ENCODE results near the gene TSSC4.
A peak's percentile ranks its signal among the peaks of the same experiment; 100 is the strongest.

The TSSC4 gene

DNA sequence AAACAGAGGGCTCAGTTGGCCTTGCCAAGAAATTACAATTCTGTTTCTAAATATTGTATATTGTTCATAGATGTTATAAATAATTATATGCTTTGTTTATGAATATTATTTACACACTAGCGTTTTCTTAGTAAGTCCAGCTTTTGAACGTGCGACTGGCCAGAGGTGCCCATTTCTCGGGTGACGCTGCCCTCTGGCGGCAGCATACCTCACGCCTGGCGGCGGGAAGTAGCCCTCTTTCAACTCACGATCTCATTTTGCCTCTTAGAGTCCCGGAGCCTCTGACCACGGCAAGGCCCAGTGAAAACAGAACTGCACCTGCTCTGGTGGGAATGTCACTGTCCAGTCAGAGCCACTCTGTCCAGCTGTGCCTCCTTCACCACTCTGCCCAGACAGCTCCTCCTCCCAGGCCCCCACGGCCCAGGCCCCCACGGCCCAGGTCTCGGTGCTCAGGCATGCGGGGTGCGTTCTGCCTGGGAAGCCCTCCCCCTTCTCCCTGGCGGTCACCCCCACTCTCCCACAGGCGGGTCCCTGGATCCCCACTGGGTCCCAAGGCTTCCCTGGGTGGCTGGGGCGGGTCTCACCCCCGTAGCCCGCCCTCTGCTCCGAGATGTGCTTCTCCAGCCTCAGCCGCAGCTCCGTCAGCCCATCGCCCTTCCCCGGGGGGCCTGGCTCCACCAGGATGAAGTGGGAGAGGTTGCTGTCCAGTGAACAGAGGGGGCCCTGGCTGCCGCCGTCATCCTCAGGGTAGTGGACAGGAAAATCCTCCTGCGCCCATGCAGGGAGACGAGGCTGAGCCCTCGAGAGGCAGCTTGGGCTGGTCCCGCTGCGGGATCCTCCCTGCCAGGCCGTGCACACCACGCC lies 19.3 kb downstream of the TSSC4 start:
- DNase-seq (ENCODE audit: low read depth): peak; percentile 61

DNA sequence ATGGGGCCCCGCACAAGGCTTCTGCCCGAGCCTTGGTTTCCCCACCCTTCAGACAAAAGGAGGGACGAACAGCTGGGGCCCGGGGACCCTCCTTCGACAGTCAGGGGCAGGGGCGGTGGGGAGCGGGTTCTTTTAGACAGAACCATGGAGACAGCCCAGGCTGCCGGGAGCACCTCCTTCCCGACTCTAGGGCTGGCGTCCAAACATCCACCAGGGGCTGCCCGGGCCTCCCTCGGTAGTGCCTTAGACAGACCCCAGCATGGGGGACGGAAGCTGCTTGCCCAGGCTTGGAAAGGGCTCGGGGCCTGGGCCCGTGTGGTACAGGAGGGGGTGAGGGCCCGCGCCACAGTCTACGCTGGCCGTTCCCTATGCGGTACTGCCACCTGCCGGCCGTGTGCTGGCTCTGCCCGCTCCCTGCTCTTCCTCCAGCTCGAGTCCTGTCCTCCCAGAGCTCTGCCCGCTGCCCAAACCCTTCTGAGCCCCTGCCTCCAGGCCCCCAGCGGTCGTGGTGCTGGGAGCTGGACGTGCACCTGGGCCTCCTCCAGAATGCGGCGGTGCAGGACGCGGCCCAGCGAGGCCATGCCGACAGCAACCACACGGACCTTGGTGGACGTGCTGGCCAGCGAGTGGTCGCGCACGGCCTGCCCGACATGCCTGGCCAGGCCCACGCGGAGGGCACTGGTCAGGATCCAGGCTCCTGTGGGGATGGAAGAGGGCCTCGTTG lies 20.1 kb downstream of the TSSC4 start:
- DNase-seq (ENCODE audit: low read depth): peak; percentile 66

DNA sequence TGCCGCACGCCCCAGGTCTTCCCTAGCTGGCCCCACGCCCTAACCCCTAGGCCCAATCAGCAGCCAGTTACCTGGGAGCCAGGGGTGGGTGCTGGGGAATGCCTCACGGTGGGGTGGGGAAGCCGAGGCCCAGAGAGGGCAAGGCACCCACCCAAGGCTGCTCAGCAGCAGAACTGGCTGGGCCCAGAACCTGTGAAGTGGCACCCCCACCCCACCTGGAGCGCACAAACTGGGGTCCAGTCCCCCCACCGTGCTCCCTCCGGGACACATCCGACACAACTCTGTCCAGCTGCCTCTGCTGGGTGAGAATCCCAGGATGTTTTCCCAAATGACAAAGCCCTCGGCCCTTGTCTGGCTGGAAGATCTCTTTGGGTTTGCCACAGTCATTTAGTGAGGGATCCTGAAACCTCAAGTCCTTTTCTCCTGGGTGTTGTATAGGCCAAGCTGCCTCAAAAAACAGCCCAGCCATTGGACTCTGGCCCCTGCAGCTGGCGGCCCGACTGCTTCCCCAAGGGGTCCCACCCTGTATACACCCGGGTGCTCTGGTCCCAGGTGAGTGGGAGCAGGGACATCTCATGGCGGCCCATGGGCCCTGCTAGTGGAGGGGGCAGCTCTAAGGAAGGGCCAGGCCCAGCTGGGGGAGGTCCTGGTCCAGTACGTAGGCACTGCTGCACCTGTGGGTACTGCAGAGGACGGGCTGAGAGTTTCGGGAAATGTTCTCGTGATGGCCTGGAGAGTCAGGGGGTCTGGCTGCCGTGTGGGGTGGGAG lies 20.9 kb downstream of the TSSC4 start:
- no peak for DNase-seq (ENCODE audit: low read depth)

DNA sequence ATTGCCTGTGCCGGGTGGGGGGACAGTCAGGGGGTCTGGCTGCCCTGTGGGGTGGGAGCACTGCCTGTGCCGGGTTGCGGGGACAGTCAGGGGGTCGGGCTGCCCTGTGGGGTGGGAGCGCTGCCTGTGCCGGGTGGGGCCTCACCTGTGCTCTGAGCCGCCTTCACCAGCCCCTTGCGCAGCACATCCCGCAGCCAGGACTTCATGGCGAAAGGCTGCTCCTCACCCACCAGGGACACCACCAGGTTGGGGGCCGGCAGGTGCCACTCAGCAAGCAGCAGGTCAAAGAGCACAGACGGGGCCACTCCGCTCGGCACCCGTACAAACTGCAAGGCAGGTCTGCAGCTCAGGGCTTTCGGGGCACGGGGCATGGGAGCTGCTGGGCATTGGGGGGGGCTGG lies 21.4 kb downstream of the TSSC4 start:
- no peak for DNase-seq (ENCODE audit: low read depth)

DNA sequence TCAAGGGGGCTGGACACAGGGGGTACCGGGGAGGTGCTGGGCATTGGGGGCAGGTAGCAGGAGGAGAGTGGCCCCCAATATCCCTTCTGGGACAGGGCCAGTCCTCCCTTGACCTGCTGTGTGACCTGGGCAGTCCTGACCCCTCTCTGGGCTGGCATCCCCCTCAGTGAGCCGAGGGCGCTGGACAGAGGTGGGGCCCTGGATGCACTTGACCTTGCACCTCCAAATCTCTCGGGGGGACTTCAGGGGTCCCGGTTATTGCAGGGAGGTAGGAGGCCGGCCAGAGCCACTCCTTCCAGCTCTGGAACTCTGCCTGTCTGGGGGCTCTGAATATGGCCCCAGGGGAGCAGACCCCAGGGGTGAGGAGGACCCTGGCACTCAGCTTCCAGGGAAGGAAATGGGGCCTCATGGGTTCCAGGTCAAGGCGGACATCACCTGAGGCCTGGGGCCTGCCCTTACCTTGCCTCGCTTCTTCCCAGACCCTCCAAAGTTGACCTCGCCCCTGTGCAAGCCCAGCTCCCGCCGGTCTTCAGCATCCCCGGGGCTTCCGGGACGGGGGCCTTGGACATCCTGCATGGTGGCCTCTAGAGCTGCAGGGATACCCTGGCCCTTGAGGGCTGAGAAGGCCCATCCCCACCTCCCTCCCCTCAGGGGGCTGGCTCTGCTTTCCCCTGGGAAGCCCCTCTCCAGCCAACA lies 22.1 kb downstream of the TSSC4 start:
- DNase-seq (ENCODE audit: low read depth): no peak

DNA sequence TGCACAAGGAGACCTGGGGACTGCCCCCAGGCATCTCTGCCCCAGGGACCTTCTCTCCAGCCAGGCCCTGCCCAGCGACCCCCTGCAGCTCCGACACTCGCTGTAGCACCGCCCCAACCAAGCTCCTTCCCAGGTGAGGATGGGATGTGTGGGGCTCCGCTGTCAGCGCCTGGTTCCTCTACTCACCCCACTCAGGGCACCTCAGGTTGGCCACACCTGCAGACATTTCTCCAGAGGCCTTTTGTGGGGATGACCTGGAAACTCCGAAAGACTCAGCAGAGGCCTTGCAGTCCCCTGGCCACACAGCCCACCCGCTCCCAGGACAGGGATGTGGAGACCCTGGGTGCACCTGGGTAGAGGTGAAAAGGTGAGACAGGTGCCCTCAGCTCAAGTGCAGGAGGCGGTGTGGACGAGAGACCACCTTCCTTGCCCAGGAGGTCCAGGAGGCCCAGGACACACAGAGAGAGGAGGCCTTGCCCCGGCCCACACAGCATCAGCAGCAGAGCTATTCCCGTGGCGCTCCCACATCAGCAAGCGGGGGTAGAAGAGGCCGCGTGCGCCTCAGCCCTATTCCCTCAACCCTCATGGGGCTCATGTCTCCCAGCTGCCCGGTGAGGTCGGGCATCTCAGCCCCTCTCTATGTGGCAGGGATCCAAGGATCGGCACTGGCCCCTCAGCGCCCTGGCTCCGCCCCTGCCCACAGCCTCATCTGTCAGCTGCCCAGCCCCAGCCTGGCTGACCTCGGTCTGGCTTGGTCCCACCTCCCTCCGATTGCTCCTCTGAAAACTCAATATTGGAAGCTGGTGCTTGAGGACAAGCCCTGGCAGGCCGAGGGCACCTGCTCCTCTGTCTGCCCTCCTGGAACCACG lies 22.8 kb downstream of the TSSC4 start:
- DNase-seq (ENCODE audit: low read depth): no peak

DNA sequence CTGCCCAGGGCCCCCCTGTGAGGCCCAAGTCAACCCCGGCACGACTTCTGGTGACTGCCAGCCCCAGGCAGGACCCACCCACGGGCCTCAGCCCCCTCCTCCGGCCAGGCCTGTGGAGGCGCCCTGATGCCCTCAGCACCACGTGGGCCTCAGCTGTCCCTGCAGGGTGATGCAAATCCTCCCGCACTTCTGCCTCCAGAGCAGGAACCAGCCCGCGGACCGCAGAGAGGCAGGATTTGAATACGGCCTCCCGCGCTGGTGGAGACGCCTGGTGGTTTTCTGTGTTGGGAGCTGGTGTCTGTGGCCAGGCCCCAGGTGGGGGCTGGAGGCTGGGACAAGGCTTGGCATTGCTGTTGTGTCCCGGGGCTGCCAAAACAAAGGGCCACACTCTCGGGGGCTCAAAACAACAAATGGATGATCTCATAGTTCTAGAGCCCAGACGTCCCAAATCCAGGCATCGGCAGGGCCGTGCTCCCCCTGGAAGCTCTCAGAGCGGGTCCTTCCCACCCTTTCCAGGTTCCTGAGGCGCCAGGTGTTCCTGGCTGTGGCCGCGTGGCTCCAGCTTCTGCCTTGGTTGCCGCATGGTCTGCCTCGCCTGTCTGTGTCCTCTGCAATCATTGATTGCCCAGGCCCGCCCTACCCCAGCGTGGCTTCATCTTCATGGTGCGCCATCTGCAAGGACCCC lies 24.4 kb downstream of the TSSC4 start:
- DNase-seq (ENCODE audit: low read depth): no peak

DNA sequence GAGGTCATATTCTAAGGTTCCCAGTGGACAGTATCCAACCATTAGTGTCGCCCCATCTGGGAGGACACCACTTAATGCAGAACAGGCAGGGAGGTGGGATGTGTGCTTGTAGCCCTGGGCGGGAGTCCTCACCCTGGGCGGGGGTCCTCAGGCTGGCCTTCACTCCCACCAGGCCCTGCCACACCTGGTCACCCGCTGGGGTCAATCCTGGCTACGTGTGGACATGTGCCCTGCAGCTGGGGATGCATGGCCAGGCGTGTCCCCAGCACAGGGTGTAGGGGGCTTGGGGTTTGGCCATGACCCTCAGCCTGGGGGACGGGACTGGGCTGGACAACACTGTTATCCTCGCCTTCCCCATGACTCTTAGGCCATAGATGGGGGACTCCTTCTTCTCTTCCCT lies 25.0 kb downstream of the TSSC4 start:
- DNase-seq (ENCODE audit: low read depth): no peak

DNA sequence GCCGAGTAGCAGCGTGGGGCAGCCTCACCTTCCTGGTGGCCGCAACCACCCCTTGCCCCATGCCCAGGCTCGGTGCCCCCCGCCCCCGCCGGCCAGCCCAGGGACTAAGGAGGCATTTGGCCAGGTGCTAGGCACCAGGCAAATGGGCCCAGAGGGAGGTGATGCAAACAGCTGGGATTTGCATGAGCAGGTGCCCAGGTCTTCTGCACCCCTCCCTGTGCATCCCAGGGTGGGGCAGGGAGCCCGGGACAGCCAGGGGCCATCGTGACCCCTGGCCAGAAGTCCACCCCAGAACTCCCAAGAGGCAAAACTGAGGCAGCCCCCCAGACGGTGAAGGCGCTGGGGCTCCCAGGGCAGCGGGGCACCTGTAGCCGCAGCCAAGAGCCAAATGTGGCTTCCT lies 25.7 kb downstream of the TSSC4 start:
- DNase-seq (ENCODE audit: low read depth): no peak

DNA sequence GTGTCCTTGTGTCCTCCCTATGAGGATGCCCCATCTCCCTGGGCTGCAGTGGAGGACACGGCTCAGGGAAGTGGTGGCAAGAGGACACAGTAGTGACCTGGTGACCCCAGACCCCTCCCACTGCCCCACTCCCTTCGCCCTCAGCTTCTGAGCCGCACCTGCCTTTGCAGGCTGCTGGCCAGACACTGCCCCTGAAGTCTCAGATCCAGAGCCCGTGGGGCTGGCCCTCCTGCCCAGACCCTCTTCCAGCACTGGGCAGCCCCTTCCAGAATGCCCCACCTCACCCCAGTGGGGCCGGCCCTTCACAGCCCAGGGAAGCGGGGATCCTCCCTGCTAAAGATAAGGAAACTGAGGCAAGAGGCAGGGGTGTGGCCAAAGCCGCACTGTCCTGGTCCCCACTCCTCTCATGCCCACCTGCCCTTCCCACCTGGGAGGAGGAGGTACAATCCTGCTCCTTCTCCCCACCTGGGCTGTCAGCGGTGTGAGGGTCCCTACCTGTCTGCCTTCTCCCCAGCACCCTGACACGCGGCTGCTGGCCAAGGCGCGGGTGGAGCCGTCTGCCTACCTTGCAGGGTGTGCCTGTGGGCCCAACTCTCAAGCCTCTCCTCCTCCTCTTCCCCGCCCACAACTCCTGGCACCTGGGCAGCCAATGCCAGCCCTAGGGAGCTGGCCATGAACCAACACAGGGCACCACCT lies 26.4 kb downstream of the TSSC4 start:
- no peak for DNase-seq (ENCODE audit: low read depth)

DNA sequence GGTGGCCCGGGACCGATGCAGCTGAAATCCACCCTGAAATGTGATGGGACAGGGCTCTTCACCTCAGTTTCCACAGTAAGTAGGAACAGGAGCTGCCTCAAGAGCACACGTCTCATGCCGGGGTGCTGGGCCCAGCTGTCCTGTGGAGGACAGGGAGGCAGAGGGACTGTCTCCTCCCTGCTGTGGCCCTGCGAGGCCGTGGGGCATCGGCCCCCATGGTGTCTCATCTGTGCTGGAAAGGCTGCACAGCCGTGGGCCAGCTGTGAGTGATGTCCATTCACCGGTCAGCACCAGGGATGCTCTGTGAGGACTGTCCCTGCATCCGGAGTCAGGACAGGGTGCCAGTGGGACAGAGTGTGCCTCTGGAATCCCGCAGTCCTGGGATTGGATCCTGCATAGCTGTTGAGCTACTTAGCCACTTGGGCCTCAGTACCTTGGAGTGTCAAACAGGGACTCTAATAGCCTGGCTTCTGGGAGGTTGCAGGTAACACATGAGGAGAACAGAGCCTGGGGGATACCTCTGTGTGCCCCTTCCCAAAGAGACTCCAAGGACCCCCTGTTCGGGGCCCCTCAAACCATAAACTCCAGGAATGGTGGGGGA lies 27.3 kb downstream of the TSSC4 start:
- no peak for DNase-seq (ENCODE audit: low read depth)

DNA sequence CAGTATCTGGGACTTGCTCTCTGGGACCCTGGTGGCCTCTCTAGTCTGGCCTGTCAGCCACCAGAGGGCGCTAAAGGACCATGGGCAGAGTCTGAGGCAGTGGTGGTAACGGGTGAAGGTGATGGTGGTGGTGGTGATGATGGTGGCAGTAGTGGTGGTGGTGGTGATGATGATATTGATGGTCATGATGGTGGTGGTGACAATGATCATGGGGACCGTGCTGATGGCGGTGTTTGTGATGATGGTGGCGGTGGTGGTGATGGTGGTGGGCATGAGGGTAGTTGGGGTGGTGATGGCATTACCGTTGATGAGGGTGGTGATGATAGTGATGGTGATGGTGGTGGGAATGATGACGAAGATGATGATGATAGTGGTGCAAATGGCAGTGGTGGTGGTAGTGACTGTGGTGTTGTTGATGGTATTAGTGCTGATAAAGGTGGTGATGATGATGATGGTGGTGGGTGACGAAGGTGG lies 27.8 kb downstream of the TSSC4 start:
- DNase-seq (ENCODE audit: low read depth): peak; percentile 74

DNA sequence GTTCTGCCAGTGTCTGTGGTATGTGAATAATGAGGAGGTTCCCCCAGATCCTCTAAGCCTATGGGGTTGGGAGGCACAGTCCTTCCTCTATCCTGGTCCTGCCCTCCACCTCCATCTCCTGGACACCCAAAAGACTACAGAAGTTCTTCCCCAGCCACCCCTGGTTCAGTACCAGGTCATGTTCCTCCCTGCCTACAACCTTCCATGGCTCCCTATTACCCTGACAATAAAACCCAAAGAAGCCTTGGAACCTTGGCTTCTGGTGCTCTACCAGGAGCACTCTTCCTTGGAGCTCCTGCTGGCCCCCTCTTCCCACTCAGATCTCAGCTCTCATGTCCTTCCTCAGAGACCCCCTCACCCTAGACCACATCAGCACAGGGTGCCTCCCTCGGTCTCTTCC lies 30.8 kb downstream of the TSSC4 start:
- no peak for DNase-seq (ENCODE audit: low read depth)

DNA sequence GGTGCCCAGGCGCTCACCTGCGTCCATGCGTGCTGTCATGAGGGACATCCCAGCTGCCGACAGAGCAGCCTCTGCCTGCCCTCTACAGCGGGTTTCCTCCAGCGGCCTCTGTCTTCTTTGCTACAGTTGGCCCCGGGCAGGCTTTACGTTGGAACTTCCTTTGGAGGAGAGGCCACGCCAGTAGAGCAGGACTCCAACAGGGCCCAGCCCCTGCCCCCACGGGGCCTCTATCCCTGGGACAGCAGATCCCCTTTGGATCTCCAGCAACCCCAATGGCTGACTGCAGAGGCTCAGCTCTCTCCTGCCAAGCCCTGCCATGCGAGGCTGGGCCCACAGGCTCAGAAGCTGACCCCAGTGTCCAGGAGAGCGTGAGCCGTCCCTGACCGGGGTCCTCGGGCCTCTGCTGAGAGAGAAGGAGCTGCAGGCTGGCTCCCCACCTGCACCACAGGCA lies 31.6 kb downstream of the TSSC4 start:
- DNase-seq (ENCODE audit: low read depth): no peak

DNA sequence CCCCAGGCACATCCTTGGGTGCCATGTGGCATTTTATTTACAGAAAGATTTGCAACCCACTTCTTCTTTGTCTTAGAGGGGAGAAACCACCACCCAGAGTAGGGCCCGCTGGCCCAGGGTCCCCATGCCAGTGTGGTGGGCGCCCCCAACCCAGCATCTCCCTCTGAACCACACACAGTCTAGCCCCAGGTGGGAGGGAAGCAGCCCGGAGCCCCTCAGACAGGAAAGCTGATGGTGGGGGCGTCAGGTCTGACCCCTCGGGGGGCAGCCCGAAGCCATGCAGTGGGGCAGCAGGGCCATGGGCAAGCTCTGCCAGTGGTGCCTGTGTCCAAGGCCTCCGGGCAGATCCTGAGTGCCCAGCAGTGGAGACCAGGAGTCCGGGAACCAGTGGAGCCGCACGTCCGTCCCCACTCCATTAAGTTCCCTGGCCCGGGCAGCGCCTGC lies 32.1 kb downstream of the TSSC4 start:
- no peak for DNase-seq (ENCODE audit: low read depth)

DNA sequence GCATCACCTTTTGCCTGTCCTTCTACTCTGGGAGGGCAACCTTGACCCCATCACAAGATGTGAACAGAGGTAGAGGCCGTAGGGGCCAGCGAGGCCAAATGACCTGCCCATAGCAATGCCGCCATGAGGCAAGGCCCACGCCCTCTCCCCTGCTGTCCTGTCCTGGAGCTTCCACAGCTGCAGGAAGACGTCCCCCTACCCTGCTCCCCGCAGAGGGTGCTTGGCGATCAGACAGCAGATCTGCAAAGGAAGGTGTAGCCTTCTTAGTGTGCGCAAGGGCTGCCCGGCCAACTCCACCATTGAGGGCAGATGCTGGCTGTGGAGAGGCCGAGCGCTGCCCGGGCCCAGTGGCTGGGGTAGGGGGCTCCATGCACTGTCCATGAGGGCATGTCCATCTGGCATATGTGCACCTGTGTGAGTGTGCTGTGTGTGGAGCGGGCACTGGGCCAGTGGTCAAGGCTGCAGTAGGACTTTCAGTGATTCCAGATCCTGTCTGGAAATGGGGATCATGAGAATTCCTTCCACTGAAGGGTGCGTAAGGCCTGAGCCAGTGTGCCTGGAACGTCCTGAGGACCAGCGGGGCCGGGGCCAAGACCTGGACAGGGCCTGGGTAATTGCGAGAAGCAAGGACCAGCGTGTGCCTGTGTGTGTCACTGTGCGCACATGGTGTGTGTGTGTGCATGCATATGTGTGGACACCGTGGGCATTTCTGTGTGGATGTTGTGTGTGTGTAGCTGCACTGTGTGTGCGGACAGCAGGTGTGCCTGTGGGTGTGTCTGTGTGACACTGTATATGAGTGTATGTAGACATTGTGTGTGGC lies 32.8 kb downstream of the TSSC4 start:
- no peak for DNase-seq (ENCODE audit: low read depth)

DNA sequence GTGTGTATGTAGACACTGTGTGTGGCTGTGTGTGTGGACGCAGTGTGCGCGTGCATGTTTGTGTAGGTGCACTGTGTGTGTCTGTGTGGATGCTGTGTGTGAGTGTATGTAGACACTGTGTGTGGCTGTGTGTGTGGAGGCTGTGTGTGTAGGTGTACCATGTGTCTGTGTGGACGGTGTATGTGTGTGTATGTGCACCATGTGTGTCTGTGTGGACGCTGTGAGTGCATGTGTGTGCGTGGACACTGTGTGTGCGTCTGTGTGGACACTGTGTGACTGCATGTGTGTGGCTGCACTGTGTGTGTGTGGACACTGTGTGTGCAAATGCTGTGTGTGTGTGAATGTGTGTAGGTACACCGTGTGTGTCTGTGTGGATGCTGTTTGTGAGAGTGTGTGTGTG lies 33.5 kb downstream of the TSSC4 start:
- no peak for DNase-seq (ENCODE audit: low read depth)

DNA sequence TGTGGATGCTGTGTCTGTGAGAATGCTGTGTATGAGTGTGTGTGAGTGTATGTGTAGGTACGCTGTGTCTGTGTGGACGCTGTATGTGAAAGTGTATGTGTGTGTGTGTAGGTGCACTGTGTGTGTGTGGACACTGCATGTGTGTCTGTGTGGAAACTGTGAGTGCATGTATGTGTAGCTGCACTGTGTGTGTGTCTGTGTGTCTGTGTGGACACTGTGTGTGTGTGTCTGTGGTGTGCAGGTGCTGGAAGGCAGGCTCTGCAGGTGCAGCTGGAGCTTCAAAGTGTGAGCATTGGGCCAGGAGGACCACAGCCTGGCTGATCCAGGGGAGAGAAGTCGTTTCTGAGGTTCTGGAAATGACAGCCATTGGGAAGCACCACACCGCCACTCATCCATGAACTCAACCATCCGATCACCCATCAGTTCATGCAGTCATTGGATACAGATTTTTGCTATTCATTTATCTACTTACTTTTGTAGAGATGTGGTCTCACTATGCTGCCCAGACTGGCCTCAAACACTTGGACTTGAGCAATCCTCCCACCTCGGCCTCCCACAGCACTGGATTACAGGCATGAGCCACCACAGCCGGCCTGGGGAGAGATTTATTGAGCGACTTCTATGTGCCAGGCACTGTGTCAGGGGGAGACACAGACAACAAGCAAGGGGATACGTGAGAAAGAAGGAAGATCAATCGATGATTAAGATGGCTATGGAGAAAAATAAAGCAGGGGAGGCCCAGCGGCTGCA lies 34.1 kb downstream of the TSSC4 start:
- no peak for DNase-seq (ENCODE audit: low read depth)

Data from activated T-cell treated with anti-CD3 and anti-CD28 coated beads for 48 hours (primary cell).